ENCODE measurements around the gene TGDS.
"Not testable (repeated sequence)": the region's sequence is repeated elsewhere in the genome, so short reads cannot be mapped to it uniquely, and the experiment has no call there.

Gene TGDS

DNA sequence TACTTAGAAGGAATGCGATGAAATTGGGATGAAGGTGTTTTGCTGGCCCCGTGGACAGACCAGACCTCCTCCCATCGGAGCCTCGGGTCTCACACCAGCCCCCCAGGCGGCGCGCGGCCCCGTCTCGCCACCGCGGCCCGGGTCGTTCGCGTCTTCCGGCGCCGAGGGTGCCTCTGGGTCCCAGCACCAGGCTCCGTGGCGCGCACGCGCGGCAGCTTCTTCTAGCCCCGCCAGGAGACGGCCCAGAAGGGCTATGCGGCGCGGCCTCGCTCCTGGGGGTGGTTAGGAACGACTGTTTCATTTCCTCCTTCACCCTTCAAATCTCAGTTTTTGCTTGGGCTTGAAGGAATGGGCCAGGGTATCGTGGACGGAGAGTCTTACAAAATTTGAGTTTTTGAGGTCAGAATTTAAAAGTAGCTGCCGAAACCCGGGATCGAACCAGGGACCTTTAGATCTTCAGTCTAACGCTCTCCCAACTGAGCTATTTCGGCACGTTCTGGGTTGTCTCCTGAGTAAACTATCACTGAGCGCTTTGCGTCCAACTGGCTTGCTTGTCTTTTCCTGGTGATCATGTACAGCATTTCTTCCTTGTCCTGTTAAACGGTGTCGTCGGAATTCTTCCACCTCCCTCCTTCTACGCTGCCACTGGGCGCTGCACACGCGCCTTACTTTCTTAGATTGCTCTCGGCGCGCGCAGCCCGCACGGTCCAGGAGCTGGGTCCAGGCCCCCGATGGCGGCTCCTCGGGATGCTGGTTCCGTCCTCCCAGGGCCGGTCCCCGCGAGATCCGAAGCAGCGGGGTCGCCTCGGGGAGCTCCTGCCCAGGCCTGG, 46.5 kb downstream of the TGDS start:
- DNase-seq (ENCODE audit: low read depth): peak; percentile 90

DNA sequence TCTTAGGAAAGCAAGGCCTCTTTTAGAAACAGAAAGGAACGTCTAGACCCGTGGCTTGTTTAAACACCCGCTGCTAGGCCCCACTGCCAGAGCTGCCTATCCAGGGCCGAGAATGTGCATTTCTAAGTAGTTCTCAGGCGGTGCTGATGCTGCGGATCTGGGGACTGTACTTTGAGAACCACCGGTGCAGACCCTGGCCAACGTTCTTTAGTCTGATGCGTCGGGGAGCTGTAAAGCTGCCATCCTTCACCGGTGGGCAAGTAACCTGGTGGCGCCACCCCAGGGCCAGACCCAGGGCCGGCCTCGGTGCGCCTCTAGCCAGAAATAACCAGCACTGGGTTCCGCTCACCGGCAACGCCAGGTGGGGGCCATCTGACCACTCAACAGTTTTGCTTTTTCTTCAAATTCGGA, 47.1 kb downstream of the TGDS start:
- DNase-seq (ENCODE audit: low read depth): peak; percentile 7

DNA sequence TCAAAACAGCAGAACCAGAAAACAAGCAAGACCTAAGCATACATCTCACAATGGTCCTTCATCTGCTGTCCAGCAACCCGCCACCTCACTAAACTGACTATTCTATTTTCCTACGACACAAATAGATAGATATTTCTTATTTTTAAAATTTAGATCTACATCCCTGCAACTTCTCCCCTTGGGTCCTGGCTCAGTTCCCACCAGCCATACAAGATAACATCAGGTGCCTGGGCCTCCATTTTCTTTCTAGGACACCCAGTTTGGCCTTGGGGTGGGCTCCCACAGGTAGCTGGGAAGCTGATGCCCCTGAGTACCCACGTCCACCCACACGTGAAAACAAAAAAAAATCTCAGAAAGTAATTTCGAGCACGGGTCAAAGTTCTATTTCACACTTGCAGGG, 47.6 kb downstream of the TGDS start:
- no peak for DNase-seq (ENCODE audit: low read depth)

DNA sequence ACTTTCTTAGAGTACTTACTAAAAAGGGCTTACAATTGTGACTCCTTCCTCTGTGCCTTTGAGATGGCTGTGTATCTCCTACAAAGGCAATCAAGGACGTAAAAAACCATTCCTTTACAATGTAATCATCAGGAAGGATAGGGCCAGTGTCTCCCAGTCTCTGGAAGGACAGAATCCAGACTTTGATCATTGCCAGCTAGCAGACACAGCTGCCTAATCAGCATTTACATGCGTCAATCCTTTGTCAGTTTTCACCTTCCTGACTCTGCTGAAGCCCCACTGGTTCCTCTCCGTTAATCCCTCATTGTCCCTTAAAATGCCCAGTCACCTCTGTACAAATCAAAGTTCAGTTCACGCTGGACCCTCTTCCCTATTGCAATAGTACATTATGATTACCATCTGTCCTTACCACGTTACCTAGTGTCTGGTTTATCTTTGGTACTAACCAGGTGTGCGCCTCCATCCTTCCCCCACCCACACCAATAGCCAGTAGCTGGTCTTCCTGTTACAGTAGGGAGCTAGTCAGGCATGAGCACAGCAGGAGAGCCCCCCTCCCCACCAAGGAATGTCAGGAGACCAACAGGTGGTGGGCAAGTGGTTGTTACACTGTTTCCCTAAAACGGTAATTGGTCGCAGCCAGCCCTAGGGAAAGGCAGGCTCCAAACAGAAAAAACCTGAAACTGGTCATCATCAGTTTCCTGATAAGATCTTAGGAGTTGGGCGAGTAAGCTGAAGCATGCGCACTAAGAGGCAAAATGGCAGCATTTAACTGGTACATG, 49.7 kb downstream of the TGDS start:
- no peak for DNase-seq (ENCODE audit: low read depth)

DNA sequence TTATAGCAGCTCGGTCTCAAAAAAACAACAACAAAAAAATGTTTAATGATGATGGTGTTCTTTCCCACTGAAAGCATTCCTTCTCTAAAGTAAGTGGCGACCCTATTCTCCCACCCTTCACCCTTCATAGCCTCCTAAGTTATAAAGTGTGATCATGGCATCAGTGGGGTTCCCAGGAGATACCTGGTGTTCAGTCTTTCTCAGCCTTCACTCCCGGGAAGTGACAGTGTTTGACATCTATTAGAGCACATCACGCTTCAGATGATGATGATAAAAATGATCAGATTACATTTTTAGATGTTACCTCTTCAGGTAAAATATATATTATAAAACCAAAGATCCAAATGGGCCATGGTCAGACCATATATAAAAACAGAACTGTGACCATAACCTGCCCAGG, 51.0 kb downstream of the TGDS start:
- DNase-seq (ENCODE audit: low read depth): no peak

DNA sequence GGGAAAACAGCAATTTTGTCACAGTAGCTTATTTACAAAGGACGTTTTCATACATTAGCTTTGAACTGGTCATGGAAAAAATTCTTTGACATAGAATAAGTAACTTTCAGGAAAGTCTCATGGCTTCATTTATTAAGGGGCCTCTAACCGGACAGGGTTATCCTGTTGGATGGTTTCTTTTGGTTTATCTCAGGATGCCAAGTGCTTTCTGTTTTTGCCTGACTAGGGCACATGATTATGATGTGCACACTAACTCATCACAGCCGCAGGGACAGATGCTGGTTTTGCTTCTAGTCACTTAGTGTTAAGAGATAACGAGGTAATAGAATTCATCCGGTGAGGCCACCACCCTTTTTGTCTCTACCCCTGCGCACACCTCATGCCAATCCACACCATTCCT, 53.0 kb downstream of the TGDS start:
- no peak for DNase-seq (ENCODE audit: low read depth)

DNA sequence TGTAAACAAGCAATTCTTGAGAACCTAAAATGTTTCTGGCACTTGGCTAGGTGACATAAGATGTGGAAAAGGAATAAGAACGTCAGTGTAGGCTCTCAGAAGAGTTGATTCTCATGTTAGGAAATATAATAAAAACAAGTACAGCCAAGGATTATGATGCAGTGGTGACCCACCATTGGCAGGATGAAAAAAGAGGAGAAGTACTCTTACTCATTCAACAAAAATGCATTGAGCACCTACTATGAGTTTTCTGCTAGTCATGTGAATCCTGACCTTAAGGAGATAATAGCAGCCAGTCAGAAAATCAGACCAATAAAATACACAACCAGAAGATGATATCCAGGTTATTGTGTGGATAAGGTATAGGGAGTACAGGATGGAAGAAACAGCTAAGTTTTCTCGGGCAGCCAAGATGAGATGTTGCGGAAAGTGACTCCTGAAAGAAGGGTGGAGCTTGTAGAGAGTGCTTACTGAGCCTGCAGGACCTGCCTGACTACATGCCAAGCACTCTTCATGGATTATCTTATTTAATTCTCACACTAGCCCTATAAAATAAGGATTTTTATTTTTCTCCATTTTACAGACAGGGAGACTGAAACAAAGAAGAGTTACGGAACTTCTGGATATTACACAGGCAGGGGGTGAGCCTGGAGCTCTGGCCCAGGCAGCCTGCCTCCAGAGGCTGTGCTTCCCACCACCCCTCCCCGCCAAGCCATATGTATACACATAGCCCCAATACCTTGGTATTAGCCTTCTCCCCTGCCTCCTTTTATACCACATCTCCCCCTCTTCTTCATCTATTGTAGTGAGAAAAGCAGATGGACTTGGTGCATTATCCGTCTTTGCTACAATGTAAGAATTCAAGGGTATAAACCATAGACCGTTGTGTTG, 58.0 kb downstream of the TGDS start:
- DNase-seq (ENCODE audit: low read depth): no peak

DNA sequence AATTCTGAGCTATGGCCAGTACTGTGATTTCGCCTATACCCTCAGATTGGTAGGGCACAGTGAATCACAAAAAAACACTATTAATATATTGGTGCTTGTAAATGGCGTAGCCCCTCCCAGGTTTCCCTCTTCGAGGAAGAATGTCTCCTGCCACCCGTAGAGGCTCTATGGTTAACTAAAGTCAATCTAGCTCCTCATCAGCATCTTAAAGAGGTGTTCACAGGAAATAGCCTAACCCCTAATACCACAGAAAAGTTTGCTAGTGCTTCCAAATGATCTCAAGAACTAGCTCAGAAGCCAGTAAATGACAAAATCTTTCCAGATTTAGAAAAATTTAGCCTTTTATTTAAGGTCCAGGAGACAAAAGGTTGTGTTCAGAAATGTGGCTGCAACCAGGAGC, 60.2 kb downstream of the TGDS start:
- DNase-seq (ENCODE audit: low read depth): no peak

DNA sequence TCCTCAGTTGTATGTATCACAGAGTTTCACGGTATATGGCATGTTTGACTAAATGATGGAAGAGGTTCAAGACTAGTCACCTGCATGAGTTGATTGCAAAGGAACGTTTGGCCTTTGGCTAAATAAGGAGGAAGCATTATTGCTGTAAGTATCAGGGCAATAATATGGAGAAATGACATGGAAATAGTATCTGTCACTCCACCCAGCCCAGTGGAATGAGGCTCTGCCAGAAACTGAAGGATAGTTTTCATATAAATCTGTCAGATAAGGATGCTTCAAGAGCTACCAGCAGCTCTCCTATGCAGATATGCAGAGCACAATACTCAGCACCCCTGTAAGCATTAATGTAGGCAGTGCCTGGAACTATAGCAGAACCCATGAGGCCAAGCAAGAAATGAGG, 60.7 kb downstream of the TGDS start:
- DNase-seq (ENCODE audit: low read depth): no peak

DNA sequence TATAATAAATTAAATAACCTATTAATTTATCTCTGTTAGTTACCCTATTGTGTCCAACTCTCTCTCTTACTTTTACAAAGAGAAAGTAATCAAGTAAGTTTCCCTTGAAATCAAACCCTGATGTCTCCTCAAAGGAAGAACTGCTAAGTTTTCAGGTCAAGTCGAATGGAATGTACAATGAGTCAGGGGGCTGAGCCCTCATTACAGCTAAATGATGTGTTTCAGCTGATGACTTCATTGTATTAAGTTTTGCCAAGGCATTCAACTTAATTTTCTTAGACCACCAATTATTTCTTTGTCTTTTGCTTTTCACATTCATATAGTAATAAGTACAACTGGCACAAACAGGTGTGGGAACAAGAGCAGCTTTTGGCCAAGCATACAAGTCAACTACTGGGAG, 61.8 kb downstream of the TGDS start:
- DNase-seq (ENCODE audit: low read depth): no peak

DNA sequence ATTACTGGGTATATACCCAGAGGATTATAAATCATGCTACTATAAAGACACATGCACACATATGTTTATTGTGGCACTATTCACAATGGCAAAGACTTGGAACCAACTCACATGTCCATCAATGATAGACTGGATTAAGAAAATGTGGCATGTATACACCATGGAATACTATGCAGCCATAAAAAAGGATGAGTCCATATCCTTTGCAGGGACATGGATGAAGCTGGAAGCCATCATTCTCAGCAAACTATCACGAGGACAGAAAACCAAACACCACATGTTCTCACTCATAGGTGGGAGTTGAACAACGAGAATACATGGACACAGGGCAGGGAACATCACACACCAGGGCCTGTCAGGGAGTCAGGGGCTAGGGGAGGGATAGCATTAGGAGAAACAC, 63.7 kb downstream of the TGDS start:
- DNase-seq (ENCODE audit: low read depth): not testable (repeated sequence)

DNA sequence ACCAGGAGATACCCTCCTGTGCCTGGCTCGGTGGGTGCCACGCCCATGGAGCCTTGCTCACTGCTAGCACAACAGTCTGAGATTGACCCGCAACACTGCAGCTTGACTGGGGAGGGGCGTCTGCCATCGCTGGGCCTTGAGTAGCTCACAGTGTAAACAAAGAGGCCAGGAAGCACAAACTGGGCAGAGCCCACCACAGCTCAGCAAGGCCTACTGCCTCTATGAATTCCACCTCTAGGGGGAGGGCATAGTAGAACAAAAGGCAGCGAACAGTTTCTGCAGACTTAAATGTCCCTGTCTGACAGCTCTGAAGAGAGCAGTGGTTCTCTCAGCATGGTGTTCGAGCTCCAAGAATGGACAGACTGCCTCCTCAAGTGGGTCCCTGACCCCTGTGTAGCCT, 69.0 kb downstream of the TGDS start:
- not testable (repeated sequence) for DNase-seq (ENCODE audit: low read depth)

DNA sequence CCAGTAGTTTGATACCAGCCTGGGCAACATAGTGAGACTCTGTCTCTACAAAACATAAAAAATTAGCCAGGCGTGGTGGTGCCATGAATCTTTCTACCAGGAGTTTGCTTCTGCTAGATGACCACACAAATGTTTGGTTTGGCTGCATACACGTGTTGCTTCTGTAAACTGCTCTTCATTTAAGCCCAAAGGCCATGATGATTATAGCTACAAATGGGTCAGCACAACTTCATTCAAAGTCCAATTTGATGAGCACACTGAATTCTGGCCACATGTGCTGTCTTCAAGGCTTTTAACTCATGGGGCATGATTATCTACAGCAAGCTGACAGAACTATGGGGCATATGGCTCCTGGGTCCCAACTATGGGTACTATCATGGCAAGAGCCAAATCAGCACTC, 70.2 kb downstream of the TGDS start:
- DNase-seq (ENCODE audit: low read depth): no peak

DNA sequence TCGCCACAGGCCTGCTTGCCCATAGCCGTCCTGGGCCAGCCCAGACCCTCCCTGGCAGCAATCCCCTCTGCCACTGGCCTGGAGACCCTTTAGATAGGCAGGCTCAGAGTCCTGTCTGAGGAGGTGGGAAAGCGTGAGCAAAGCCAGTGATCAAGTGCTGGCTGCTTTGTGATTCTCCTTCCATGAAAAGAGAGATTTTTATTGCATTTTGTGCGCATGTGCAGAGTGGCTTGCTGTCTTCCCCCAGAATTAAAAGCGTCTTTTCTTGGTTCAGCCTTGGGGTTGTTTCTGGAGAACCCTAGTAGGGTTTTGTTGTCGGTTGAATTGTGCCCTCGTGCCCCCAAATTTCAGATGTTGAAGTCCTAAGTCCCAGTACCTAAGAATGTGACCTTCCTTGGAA, 71.5 kb downstream of the TGDS start:
- no peak for DNase-seq (ENCODE audit: low read depth)

All from GM04504 (cell line).